Neural progenitor cell (in vitro differentiated cells): ENCODE results near the gene NFATC1.

Source experiments
- EZH2 ChIP-seq: fragments of 200-600 bp; sonication (generic); IDR thresholded peaks from 2 replicates; pipeline ENCODE4 v1.6.1; 2017; ENCODE audit warnings: antibody characterized with exemption, mild to moderate bottlenecking, moderate library complexity
- TF ChIP-seq, protein P1 (sequence below): fragments of 200-600 bp; sonication (generic); IDR thresholded peaks from 2 replicates; pipeline ENCODE4 v1.5.1; 2017; ENCODE audit warnings: antibody characterized with exemption, mild to moderate bottlenecking

DNA sequence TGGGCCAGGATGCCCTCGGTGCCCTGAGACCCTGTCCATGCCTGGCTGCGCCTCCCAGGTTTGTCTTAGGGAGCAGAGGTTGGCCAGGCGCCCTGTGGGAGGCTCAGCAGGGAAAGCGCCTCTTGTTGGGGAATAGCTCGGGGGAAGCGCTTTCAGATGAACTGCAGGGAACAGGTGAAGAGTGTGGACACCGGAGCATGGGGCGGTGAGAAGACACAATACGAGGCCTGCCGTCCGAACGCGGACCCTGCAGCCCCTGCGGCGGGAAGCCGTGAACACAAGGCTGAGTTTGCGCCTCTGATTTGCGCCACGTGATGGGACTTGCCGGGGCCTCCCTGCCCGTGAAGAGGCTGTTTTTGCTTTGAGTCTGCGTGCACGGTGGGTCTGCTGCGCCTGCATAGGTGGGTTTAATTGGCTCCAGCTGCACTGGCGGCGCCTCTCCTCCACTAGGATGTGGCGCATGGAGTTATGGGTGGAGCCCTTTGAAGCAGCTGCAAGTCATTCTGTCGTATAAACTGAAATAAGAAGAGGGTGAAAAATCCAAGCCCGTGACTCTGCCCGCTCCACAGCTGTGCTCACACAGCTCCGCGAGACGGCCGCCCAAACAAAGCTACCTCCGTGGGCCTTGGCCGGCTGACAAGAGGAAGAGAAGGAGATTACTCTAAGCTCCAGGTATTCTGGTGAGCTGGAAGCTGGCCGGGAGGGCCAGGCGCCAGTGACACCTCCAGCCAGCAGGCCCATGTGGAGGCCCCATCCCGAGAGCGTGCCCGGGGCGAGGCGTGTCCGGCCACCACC lies 180.4 kb downstream of the NFATC1 start:
- TF ChIP-seq, protein P1, sequence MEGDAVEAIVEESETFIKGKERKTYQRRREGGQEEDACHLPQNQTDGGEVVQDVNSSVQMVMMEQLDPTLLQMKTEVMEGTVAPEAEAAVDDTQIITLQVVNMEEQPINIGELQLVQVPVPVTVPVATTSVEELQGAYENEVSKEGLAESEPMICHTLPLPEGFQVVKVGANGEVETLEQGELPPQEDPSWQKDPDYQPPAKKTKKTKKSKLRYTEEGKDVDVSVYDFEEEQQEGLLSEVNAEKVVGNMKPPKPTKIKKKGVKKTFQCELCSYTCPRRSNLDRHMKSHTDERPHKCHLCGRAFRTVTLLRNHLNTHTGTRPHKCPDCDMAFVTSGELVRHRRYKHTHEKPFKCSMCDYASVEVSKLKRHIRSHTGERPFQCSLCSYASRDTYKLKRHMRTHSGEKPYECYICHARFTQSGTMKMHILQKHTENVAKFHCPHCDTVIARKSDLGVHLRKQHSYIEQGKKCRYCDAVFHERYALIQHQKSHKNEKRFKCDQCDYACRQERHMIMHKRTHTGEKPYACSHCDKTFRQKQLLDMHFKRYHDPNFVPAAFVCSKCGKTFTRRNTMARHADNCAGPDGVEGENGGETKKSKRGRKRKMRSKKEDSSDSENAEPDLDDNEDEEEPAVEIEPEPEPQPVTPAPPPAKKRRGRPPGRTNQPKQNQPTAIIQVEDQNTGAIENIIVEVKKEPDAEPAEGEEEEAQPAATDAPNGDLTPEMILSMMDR, result no peak
- TF ChIP-seq EZH2, result no peak
